Activated CD8-positive, alpha-beta memory T cell treated with anti-CD3 and anti-CD28 coated beads, Interleukin-2, amount 50 U/mL, for 24 hours (primary cell): ENCODE measurements around the gene TNIP1.

Experiments used
- DNase-seq: peaks from one replicate; pipeline ENCODE4 v3.0.0-alpha.2; 2020; ENCODE audit errors: extremely low read depth

TNIP1 gene

GRCh38 chr5:151105561-151105960 is 24.7 kb upstream of the TNIP1 start:
- DNase-seq: no peak

GRCh38 chr5:151104795-151105194 is 24.0 kb upstream of the TNIP1 start:
- DNase-seq: no peak

GRCh38 chr5:151101746-151102145 is 20.9 kb upstream of the TNIP1 start:
- no peak for DNase-seq

GRCh38 chr5:151101151-151101550 is 20.3 kb upstream of the TNIP1 start:
- DNase-seq: no peak

- DNase-seq: no peak
Observed at GRCh38 chr5:151100681-151101080, 19.8 kb upstream of the TNIP1 start.

GRCh38 chr5:151098768-151099121 is 17.9 kb upstream of the TNIP1 start:
- no peak for DNase-seq

GRCh38 chr5:151097820-151098767 is 17.3 kb upstream of the TNIP1 start:
- DNase-seq: no peak

- DNase-seq: no peak
Observed at GRCh38 chr5:151097061-151097460, 16.2 kb upstream of the TNIP1 start.

GRCh38 chr5:151096001-151096373 is 15.2 kb upstream of the TNIP1 start:
- DNase-seq: no peak

- DNase-seq: no peak
Observed at GRCh38 chr5:151095341-151096000, 14.6 kb upstream of the TNIP1 start.

- DNase-seq: no peak
Observed at GRCh38 chr5:151094852-151095245, 14.0 kb upstream of the TNIP1 start.

- DNase-seq: no peak
Observed at GRCh38 chr5:151094030-151094851, 13.4 kb upstream of the TNIP1 start.

- DNase-seq: no peak
Observed at GRCh38 chr5:151093476-151093889, 12.6 kb upstream of the TNIP1 start.

GRCh38 chr5:151092762-151093161 is 11.9 kb upstream of the TNIP1 start:
- DNase-seq: no peak

GRCh38 chr5:151089726-151090125 is 8.9 kb upstream of the TNIP1 start:
- DNase-seq: no peak

GRCh38 chr5:151088986-151089385 is 8.2 kb upstream of the TNIP1 start:
- no peak for DNase-seq

GRCh38 chr5:151087486-151087885 is 6.7 kb upstream of the TNIP1 start:
- DNase-seq: no peak

GRCh38 chr5:151086905-151087360 is 6.1 kb upstream of the TNIP1 start:
- DNase-seq: no peak

GRCh38 chr5:151086192-151086869 is 5.5 kb upstream of the TNIP1 start:
- DNase-seq: no peak

- no peak for DNase-seq
Observed at GRCh38 chr5:151085517-151086041, 4.7 kb upstream of the TNIP1 start.

- DNase-seq: no peak
Observed at GRCh38 chr5:151084363-151084762, 3.5 kb upstream of the TNIP1 start.
